ENCODE data around the gene ROGDI. TPM values are rescaled to one million over a fixed set of nuclear protein-coding genes. Genes with fewer than 3 reads are reported as not detected.
A peak's percentile ranks its signal among the peaks of the same experiment; 100 is the strongest.

The ROGDI gene
- 18.9 and 21.7 TPM in 2 replicates for total RNA-seq (2014; rRNA removed; shearing (Covaris generic))

DNA sequence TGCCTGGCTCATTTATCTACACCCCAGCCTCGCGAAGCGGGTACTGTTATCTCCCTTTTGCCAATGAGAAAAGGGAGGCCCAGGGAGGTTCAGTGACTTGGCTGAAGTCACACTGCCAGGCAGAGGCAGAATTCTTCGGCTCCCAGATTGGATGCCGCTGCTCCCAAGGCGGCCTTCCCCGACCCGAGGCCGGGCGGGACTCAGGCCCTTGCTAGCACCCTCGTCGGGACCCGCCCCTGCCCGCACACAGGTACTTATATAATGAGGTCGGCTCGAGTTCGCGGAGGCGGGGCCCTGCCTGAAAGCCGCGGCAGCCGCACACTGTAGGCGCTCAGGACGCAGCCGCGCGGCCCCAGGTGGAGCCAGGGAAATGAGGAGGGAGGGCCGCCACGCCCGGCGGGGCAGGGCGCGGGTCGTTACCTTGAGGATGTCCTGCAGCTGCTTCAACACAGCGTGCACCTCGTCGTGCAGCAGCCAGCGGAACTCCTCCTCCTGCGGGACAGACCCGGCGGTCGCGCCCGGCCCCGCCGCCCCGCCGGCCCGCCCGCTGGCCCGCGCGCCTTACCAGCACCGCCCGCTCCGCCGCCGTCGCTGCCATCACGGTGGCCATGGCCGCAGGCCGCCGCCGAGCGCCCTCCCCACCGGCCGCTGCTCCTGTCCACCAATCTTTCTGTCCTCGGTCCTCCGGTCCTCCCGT is at the start of gene ROGDI:
TSS of gene ROGDI (minus strand) at position 672 of the 697 bp plus-strand sequence. CDS start at position 610, 62 bp downstream.
- peak; percentile 73 for DNase-seq (ENCODE audit: low read depth)

GRCh38 chr16:4850211-4850610 is 47.8 kb upstream of the ROGDI start:
- DNase-seq (ENCODE audit: low read depth), result no peak

DNA sequence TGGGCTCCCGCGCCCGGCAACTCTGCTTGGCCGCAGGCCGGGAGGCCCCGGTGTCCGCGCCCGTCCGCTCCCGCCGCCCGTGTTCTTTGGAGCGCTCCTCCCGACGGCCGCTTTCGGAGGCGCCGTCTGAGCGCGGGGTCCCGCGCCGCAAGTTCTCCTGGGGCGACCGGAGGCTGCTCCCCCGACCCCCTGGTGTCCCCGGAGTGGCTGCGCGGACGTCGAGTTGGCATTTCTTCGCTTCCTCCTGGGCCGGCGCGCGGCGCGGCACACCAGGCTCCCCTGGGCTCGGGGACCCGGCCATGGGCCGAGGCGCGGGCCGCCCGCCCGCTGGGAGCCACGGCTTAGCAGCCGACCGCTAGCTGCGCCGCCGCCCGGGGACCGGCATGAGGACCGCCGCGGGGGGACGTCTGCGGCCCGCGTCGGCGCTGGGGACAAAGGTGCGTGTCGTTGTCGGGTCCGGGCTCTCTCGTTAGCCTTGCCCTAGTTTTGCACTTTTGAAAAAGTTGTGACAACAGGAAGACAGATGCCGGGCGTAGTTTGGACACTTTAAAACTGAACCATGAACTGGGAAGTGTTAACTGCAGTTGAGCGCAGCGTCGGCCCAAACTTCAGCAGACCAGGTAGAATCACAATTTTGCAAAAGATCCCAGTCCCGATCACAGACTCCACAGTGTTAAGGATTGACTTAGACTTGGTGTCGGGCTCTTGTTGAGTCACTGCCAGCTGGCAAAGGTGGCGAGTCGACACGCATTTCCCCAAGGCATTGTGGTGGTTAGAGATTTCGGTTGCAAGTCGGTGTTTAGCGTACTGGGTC is 45.5 kb upstream of the ROGDI start:
- peak; percentile 74 for DNase-seq (ENCODE audit: low read depth)

DNA sequence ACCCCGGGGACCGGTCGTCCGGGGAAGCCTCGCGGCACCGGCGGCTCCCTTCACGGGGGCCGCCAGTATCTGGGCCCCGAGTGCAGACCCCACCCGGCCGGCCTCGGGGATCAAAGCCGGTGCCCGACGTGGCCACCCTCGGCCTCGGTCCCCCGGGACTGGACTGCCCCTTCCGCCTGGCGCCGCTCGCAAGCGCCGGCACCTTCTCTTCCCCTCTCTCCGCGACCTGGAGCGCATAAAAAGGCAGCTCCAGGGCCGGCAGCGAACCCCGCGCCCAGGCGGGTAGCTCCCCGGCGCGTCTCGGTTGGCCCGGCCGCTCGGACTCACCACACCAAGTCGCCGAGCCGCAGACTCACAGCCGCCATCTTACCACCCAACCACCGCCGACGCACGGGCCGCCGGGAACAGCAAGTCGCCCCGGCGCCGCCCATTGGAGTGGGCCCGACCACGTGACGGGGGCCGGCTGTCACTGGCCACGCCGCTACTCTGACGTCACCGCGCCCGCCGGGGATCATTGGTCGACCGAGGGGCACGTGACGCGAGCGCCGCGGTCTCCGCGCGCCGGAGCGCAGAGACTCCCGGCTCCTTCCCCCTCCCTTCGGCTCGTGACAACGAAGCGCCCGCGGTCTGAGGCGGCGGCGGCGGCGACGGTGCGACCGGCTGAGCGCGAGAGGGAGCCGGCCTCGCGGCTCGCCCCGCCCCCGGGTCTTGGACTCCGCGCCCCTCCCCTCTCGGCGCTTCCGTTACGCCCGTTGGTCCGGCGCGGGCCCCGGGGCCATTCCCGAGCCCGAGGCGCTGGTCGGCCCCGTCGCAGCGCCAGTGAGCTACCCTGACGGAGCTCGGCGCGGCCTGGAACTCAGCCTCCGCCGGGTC is 44.7 kb upstream of the ROGDI start, which contains the start of the genes GLYR1 and UBN1:
TSS of gene GLYR1 (minus strand) at position 388 of the 873 bp plus-strand sequence. CDS start at position 365, 23 bp downstream.
TSS of gene UBN1 (plus strand) at position 581 of the 873 bp plus-strand sequence. CDS start 5,437 bp downstream, outside the sequence.
- DNase-seq (ENCODE audit: low read depth), result peak; percentile 95

- peak; percentile 64 for DNase-seq (ENCODE audit: low read depth)
Observed at GRCh38 chr16:4846503-4846900, 44.1 kb upstream of the ROGDI start.

- no peak for DNase-seq (ENCODE audit: low read depth)
Observed at GRCh38 chr16:4840984-4841383, 38.6 kb upstream of the ROGDI start.

GRCh38 chr16:4839942-4840341 is 37.5 kb upstream of the ROGDI start:
- no peak for DNase-seq (ENCODE audit: low read depth)

GRCh38 chr16:4837733-4838501 is 35.5 kb upstream of the ROGDI start:
- DNase-seq (ENCODE audit: low read depth), result no peak

- DNase-seq (ENCODE audit: low read depth), result no peak
Observed at GRCh38 chr16:4836727-4837126, 34.3 kb upstream of the ROGDI start.

- no peak for DNase-seq (ENCODE audit: low read depth)
Observed at GRCh38 chr16:4833584-4833983, 31.2 kb upstream of the ROGDI start.

GRCh38 chr16:4832698-4833343 is 30.4 kb upstream of the ROGDI start:
- no peak for DNase-seq (ENCODE audit: low read depth)

- DNase-seq (ENCODE audit: low read depth), result no peak
Observed at GRCh38 chr16:4831616-4832015, 29.2 kb upstream of the ROGDI start.

DNA sequence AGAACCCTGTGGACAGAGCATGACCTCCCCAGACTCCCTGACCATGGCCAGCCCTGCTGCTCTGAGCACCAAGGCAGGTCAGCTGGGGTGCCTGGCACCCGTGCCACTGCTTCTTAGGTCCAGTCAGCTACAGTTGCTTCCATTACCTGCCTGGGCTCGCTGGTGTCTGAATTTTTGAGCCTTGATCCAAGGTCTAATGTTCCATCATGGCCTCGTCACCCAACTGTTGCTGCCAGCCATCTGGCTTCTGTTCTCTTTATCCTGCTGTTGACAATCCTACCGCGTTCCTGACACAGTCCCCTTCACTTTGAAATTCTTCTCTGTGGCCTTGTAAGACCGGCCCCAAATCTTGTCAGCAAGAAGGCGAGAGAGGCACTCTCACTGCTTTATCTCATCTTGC is 28.0 kb upstream of the ROGDI start:
- no peak for DNase-seq (ENCODE audit: low read depth)

DNA sequence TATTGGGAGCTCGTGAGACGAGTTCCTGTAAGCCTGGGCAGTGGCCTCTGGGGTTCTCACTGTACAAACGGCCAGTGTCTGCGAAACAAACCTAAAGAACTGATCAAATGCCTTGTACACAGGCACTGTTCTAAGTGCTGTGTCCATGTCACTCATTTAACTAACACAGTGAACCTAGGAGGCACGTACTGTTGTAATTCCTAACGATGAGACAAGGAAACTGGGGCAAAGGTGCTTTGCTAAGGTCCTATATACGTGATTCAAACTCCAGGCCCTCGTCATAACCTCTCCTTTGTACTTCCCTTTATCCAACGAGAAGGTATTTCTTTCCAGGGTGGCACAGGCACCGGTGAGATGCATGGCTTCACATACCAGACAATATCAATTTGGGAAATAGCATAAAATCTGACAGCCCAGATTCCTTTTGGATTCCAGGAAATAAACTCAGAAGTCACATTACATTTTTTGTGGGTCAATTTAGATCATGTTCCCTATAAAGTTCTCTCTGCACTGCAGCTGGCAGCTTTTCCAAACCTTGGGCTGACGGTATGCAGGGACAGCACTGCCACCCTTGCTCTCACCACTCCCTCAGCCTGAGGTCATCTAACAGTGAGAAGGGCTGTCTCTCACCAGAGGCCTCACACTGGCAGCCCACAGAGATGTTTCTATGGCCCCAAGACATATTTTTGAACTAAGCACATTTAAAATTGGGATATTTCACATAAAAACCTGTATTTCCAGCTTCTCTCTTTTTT is 26.3 kb upstream of the ROGDI start:
- no peak for DNase-seq (ENCODE audit: low read depth)

DNA sequence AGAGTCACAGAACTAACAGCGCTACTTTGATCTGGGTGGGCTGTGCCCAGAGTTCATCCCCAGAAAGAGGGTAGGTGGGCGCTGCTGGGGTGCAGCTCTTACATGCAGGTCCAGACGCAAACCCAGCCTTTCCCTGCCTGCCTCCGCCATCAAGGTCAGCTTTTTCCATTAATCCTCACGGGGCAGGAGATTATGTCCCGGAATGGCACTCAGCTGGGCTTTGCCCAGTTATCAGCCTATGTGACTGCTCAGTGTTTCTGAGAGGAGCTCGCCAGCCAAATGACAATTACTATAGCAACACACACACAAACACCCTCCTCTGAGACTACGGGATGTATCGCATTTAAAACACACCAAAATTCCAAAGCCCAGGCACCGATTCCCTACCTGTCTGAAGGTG is 24.5 kb upstream of the ROGDI start:
- DNase-seq (ENCODE audit: low read depth), result no peak

- DNase-seq (ENCODE audit: low read depth), result no peak
Observed at GRCh38 chr16:4826526-4826925, 24.1 kb upstream of the ROGDI start.

DNA sequence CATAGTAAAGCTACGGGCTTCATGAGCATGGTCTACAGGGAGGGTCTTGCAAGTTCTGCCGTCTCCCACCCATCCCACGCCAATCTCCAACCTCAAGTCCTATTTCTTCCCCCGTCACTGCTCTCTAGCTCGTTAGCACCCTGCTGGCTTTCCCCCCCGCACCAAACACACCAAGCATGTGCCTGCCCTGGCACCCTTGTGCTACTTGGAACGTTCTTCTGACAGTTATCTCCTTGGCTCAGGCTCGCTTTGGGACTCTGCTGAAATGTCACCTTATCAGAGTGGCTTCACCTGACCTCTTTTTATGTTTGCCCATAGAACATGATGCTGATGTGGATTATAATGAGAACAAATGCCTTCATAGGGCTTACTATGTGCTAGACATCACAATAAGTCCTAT is 22.8 kb upstream of the ROGDI start:
- no peak for DNase-seq (ENCODE audit: low read depth)

DNA sequence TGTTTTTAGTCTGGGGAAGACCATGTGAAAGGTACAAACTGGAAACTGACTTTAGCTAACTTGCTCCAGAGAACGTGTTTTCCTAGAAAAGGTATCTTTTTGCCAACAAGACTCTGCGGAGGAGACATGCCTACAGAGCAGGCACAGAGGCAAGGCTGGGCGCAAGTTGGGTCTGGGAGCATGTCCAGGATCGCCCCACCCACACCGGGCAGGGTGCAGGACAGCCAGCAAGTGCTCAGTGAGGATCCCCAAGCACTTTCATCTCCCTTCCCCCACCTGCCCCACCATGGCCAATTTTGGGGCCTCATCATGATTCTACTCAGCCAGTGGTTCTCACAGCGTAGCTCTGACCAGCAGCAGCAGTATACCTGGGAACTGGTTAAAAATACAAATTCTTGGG is 18.2 kb upstream of the ROGDI start:
- DNase-seq (ENCODE audit: low read depth), result no peak

- no peak for DNase-seq (ENCODE audit: low read depth)
Observed at GRCh38 chr16:4814542-4815173, 12.2 kb upstream of the ROGDI start.

All from M059J (cell line).